Muscle layer of duodenum (tissue), 2 donors: ENCODE data around the gene DNAJC7.
A peak's percentile ranks its signal among the peaks of the same experiment; 100 is the strongest.

ENCODE experiments used
- H3K27ac ChIP-seq: one replicate; pipeline ENCODE4 v1.7.0; 2013; ENCODE audit warnings: mild to moderate bottlenecking, low read length
- H3K27me3 ChIP-seq: one replicate; pipeline ENCODE4 v1.7.0; 2013; ENCODE audit warnings: low read depth, mild to moderate bottlenecking, control low read depth, low read length
- H3K36me3 ChIP-seq, 2 donors: one replicate each; pipeline ENCODE4 v1.7.0; 2013; ENCODE audit warnings: low read length in 2 of 2, control low read depth in 1 of 2, mild to moderate bottlenecking in 1 of 2; ENCODE audit not compliant: insufficient read depth in 2 of 2, control insufficient read depth in 1 of 2
- H3K4me1 ChIP-seq, 2 donors: one replicate each; pipeline ENCODE4 v1.7.0; 2013; ENCODE audit warnings: low read length in 2 of 2, mild to moderate bottlenecking in 2 of 2, control low read depth in 1 of 2, moderate library complexity in 1 of 2; ENCODE audit not compliant: insufficient read depth in 2 of 2, control insufficient read depth in 1 of 2
- H3K4me3 ChIP-seq, 2 donors: one replicate each; pipeline ENCODE4 v1.7.0; 2013; ENCODE audit warnings: low read length in 2 of 2, low read depth in 1 of 2, mild to moderate bottlenecking in 1 of 2
- H3K9me3 ChIP-seq, 2 donors: one replicate each; pipeline ENCODE4 v1.7.0; 2013; ENCODE audit warnings: low read length in 2 of 2, control low read depth in 1 of 2, mild to moderate bottlenecking in 1 of 2; ENCODE audit not compliant: control insufficient read depth in 1 of 2
- donor health status: healthy.

Gene DNAJC7

GRCh38 chr17:42009170-42009569 lies 8.1 kb downstream of the DNAJC7 start:
- no peaks in the 10 kb centered on the region for H3K27me3 ChIP-seq
- no peak overlapping the region for H3K4me3 ChIP-seq
- H3K4me1 ChIP-seq: peaks cover 6 to 18% of the 10 kb centered on the region in 2 donors
- no peaks in the 10 kb centered on the region for H3K9me3 ChIP-seq
- H3K36me3 ChIP-seq: no peaks in the 10 kb centered on the region
- H3K27ac ChIP-seq: no peak overlapping the region

GRCh38 chr17:42005166-42005565 lies 12.1 kb downstream of the DNAJC7 start:
- H3K36me3 ChIP-seq: peaks cover 4 to 12% of the 10 kb centered on the region in 2 donors
- H3K4me1 ChIP-seq: peaks cover 0 to 17% of the 10 kb centered on the region in 2 donors
- H3K9me3 ChIP-seq: no peaks in the 10 kb centered on the region
- H3K27me3 ChIP-seq: no peaks in the 10 kb centered on the region
- no peak overlapping the region for H3K4me3 ChIP-seq
- no peak overlapping the region for H3K27ac ChIP-seq

DNA sequence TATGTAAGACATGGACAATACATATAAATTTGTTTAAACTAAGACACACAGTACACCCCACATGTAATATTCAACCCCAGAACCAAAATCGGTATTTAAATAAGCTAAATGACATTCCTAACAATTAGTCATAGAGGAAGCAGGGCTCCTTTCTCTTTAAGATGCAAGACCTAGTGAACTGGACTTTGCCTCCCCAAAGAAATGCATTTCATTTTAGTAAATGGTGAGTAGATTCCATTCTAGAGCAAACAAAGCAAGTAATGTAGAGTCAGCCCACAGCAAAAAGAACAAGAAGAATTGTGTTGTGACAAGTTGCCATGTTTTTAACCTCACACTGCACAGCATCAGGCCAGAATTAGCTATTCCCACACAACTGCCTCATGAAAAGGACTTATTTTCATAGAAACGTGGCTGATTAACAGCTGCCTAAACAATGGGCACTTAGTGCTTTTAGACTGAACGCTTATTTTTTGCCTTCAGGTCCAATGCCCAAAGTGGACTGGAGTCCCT lies 14.4 kb downstream of the DNAJC7 start:
- Histone ChIP-seq H3K36me3 (peaks cover 11 to 27% of the 10 kb centered on the region in 2 donors), H3K27ac (peak overlapping the region; percentile 27), H3K9me3 (no peaks in the 10 kb centered on the region), H3K4me1 (peaks cover 0 to 17% of the 10 kb centered on the region in 2 donors), H3K27me3 (no peaks in the 10 kb centered on the region), H3K4me3 (peak overlapping the region in 1 of 2 donors; percentile 31)

- Histone ChIP-seq H3K4me1 (peaks cover 0 to 17% of the 10 kb centered on the region in 2 donors), H3K4me3 (no peak overlapping the region), H3K27me3 (no peaks in the 10 kb centered on the region), H3K36me3 (peaks cover 11 to 33% of the 10 kb centered on the region in 2 donors), H3K27ac (no peak overlapping the region), H3K9me3 (no peaks in the 10 kb centered on the region)
Observed at GRCh38 chr17:42002175-42002791, 15.0 kb downstream of the DNAJC7 start.

GRCh38 chr17:42001729-42002128 lies 15.5 kb downstream of the DNAJC7 start:
- Histone ChIP-seq H3K4me1 (peaks cover 0 to 17% of the 10 kb centered on the region in 2 donors), H3K4me3 (no peak overlapping the region), H3K27ac (no peak overlapping the region), H3K9me3 (no peaks in the 10 kb centered on the region), H3K27me3 (no peaks in the 10 kb centered on the region), H3K36me3 (peaks cover 15 to 38% of the 10 kb centered on the region in 2 donors)

DNA sequence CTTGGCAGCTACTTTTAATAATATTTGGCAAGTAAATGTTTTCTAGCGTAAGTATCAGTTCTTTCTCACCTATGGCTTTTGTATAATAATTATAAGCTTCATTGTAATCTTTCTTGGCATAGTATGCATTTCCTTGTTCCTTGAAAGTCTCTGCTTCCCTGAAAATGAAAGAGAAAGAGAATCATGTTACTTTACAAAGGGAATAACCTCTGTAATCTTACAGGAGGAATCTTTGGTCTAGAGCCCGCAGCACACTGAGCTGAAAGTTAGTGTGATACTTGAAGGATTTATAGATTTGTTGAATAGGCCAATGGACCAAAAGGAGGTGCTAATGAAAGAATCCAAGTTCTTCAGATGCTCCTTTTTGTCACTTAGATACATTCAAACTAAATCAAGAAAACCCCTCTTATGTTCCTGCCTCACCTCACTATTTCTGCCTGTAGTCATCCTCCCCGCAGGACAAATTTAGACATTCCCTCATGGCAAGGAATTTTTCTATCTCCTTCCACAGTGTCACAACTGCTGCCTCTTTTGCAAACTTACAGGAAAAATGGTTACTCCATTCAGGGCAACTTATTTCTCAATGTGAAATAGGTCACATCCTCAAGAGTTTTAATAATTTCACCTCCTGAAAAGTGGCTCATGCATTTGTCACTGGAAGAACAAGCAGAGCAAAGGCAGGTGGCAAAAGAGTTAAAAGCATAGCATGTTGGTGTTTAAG lies 16.7 kb downstream of the DNAJC7 start:
- H3K9me3 ChIP-seq: no peaks in the 10 kb centered on the region
- H3K4me3 ChIP-seq: no peak overlapping the region
- H3K27ac ChIP-seq: no peak overlapping the region
- H3K27me3 ChIP-seq: no peaks in the 10 kb centered on the region
- H3K36me3 ChIP-seq: peaks cover 25 to 50% of the 10 kb centered on the region in 2 donors
- H3K4me1 ChIP-seq: peaks cover 0 to 17% of the 10 kb centered on the region in 2 donors

DNA sequence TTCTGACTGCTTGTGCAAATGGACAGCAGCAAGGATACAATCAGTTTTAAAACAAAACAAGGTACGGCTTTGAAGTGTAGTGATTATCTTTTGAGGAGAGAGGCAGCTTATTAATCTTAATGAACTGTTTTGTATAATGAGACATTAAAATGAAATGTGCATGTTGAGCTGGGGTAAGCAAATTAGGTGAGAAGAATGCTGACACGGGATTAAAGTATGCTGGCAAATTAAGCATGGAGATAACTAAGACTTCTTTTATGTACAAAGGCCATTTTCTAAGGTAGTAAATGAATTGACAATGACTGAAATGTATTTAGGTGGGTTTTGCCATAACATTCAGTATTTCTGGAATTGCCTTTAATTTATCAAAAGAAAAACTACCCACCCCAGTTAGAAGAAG lies 18.7 kb downstream of the DNAJC7 start:
- Histone ChIP-seq H3K9me3 (no peaks in the 10 kb centered on the region), H3K4me3 (no peak overlapping the region), H3K27ac (no peak overlapping the region), H3K36me3 (peaks cover 37 to 65% of the 10 kb centered on the region in 2 donors), H3K4me1 (peaks cover 0 to 17% of the 10 kb centered on the region in 2 donors), H3K27me3 (no peaks in the 10 kb centered on the region)

- Histone ChIP-seq H3K9me3 (no peaks in the 10 kb centered on the region), H3K36me3 (peaks cover 39 to 80% of the 10 kb centered on the region in 2 donors), H3K27me3 (no peaks in the 10 kb centered on the region), H3K4me1 (peaks cover 0 to 6% of the 10 kb centered on the region in 2 donors), H3K27ac (no peak overlapping the region), H3K4me3 (no peak overlapping the region)
Observed at GRCh38 chr17:41996855-41997164, 20.4 kb downstream of the DNAJC7 start.

DNA sequence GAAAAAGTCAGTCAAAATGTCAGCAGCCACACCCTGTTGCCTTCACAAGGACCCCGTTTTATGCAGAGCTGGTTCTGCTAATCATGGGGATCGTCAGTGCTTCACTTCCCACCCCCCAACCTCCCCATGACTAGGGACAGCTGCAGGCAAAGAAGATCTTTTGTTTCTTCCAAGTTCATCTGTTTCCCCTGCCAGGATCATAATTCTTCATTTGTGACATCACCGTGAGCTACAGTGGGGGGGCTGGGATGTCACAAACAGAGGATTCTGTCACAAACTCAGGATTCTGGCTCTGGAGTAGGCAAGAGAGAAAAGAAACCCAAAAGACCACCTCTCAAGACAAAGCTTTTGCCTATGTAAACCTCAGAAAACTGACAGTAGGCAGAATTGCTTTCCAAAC lies 24.7 kb downstream of the DNAJC7 start:
- no peak overlapping the region for H3K4me3 ChIP-seq
- peaks cover 59 to 93% of the 10 kb centered on the region in 2 donors for H3K36me3 ChIP-seq
- no peaks in the 10 kb centered on the region for H3K27me3 ChIP-seq
- no peaks in the 10 kb centered on the region for H3K9me3 ChIP-seq
- no peaks in the 10 kb centered on the region for H3K4me1 ChIP-seq
- no peak overlapping the region for H3K27ac ChIP-seq

DNA sequence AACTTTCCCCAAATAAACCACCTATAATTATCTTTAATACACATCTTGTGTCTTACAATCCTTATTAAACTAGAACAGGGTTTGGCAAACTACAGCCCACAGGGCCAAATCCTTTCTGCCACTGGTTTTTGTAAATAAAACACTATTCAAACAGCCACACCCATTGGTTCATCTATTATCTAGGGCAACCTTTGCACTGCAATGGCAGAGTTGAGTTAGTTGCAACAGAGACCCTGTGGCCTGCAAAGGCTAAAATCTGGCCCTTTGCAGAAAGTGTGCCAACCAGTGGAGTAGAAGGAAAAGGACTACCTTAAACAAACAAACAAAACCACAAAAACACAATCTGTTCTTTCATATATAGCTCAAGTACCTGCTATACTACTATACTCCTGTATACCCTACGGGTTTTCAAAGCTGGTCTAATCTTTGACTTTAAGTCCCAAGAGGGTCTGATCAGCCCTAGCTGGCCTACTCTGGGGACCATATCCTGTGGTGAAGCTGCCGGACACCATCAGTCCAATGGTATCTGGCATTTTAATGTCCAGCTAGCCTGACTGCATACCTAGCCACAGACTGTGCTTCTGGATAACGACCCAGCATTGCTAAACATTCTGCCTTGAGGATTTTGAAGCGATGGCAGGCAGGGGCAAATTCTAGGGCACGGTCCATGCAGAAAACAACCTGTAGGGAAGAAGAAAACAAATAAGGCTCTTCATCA lies 27.4 kb downstream of the DNAJC7 start:
- H3K27ac ChIP-seq: no peak overlapping the region
- H3K27me3 ChIP-seq: no peaks in the 10 kb centered on the region
- H3K4me3 ChIP-seq: no peak overlapping the region
- no peaks in the 10 kb centered on the region for H3K4me1 ChIP-seq
- H3K36me3 ChIP-seq: peaks cover 57 to 90% of the 10 kb centered on the region in 2 donors
- H3K9me3 ChIP-seq: no peaks in the 10 kb centered on the region

DNA sequence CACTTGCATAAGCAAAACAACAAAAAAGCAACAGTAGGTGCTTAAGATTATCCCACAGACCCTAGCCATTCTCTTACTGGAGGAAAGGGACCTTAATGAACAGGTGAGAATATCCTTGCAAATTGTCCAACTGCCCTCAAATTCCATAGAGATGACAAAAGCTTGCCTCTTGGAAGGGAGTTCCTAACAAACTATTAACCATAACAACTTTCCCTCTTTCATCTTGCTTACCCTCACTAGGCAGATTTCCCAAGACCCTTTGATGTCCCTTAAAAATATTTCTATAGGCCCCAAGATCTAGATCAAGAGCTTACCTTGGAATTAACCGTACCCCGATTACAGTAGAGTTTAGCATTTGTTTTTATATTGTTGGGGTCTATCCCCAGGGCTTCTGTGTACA lies 28.8 kb downstream of the DNAJC7 start:
- Histone ChIP-seq H3K9me3 (no peaks in the 10 kb centered on the region), H3K27ac (no peak overlapping the region), H3K27me3 (no peaks in the 10 kb centered on the region), H3K4me3 (no peak overlapping the region), H3K36me3 (peaks cover 55 to 85% of the 10 kb centered on the region in 2 donors), H3K4me1 (no peaks in the 10 kb centered on the region)
